ENCODE measurements around the gene H2BK1.

The H2BK1 gene

GRCh38 chr7:151254316-151254715, 44.0 kb upstream of the H2BK1 start:
- peaks cover 68% of the 10 kb centered on the region for H3K4me1 Mint-ChIP-seq
- H3K4me3 Mint-ChIP-seq, result peak overlapping the region; percentile 53

GRCh38 chr7:151252961-151253711, 42.8 kb upstream of the H2BK1 start:
- Mint-ChIP-seq H3K4me3 (peak overlapping the region; percentile 88), H3K36me3 (ENCODE audit: low read depth) (no peaks in the 10 kb centered on the region), H3K27me3 (ENCODE audit: low read depth, poor library complexity) (peaks cover 38% of the 10 kb centered on the region), H3K9me3 (no peaks in the 10 kb centered on the region), H3K4me1 (peaks cover 77% of the 10 kb centered on the region), H3K27ac (peak overlapping the region; percentile 64)
- no peak for TF ChIP-seq CTCF (IDR thresholded peaks at IDR 0.05)
- DNase-seq, result peak; percentile 22

More at GRCh38 chr7:151254316-151254715, 44.0 kb upstream of the H2BK1 start:
- Mint-ChIP-seq H3K27ac (no peak overlapping the region), H3K9me3 (no peaks in the 10 kb centered on the region), H3K27me3 (ENCODE audit: low read depth, poor library complexity) (peaks cover 49% of the 10 kb centered on the region), H3K36me3 (ENCODE audit: low read depth) (no peaks in the 10 kb centered on the region)
- TF ChIP-seq CTCF (IDR thresholded peaks at IDR 0.05), result no peak
- no peak for DNase-seq

GRCh38 chr7:151252561-151252835, 42.2 kb upstream of the H2BK1 start:
- DNase-seq, result peak; percentile 35
- Mint-ChIP-seq H3K27ac (peak overlapping the region; percentile 100), H3K27me3 (ENCODE audit: low read depth, poor library complexity) (peaks cover 31% of the 10 kb centered on the region), H3K4me3 (peak overlapping the region; percentile 88), H3K4me1 (peaks cover 82% of the 10 kb centered on the region), H3K36me3 (ENCODE audit: low read depth) (no peaks in the 10 kb centered on the region), H3K9me3 (no peaks in the 10 kb centered on the region)
- TF ChIP-seq CTCF (IDR thresholded peaks at IDR 0.05), result no peak

- H3K27me3 Mint-ChIP-seq (ENCODE audit: low read depth, poor library complexity), result peaks cover 25% of the 10 kb centered on the region
- H3K9me3 Mint-ChIP-seq, result no peaks in the 10 kb centered on the region
- H3K36me3 Mint-ChIP-seq (ENCODE audit: low read depth), result no peaks in the 10 kb centered on the region
- peak overlapping the region; percentile 88 for H3K4me3 Mint-ChIP-seq
- TF ChIP-seq CTCF (IDR thresholded peaks at IDR 0.05), result no peak
- peaks cover 86% of the 10 kb centered on the region for H3K4me1 Mint-ChIP-seq
- DNase-seq, result peak; percentile 85
- peak overlapping the region; percentile 100 for H3K27ac Mint-ChIP-seq
Observed at GRCh38 chr7:151251689-151252560, 41.6 kb upstream of the H2BK1 start.

- no peak for DNase-seq
- TF ChIP-seq CTCF (IDR thresholded peaks at IDR 0.05), result no peak
- peaks cover 21% of the 10 kb centered on the region for H3K27me3 Mint-ChIP-seq (ENCODE audit: low read depth, poor library complexity)
Observed at GRCh38 chr7:151251328-151251688, 41.0 kb upstream of the H2BK1 start.

More at GRCh38 chr7:151251328-151251688, 41.0 kb upstream of the H2BK1 start:
- H3K27ac Mint-ChIP-seq, result peak overlapping the region; percentile 52
- H3K9me3 Mint-ChIP-seq, result no peaks in the 10 kb centered on the region
- H3K4me3 Mint-ChIP-seq, result peak overlapping the region; percentile 77
- H3K4me1 Mint-ChIP-seq, result peaks cover 86% of the 10 kb centered on the region
- H3K36me3 Mint-ChIP-seq (ENCODE audit: low read depth), result no peaks in the 10 kb centered on the region

All from nephron progenitor cell (in vitro differentiated cells).